Activated gamma-delta T cell treated with Interleukin-2 at 50 U/mL for 16 hours (primary cell): ENCODE data around the gene LTA4H.
A peak's percentile ranks its signal among the peaks of the same experiment; 100 is the strongest.
"Not testable (repeated sequence)": the region's sequence is repeated elsewhere in the genome, so short reads cannot be mapped to it uniquely, and the experiment has no call there.

Experiments
- DNase-seq: peaks from one replicate; pipeline ENCODE4 v3.0.0-alpha.2; 2020

LTA4H gene

GRCh38 chr12:96035283-96036236 lies at the start of gene LTA4H:
Gene LTA4H (minus strand): TSS chr12:96035587. CDS start chr12:96035519, 68 bp downstream.
- peak; percentile 95 for DNase-seq

- DNase-seq: no peak
These were observed 49.2 kb upstream of the LTA4H start for GRCh38 chr12:96084624-96085023.

DNA sequence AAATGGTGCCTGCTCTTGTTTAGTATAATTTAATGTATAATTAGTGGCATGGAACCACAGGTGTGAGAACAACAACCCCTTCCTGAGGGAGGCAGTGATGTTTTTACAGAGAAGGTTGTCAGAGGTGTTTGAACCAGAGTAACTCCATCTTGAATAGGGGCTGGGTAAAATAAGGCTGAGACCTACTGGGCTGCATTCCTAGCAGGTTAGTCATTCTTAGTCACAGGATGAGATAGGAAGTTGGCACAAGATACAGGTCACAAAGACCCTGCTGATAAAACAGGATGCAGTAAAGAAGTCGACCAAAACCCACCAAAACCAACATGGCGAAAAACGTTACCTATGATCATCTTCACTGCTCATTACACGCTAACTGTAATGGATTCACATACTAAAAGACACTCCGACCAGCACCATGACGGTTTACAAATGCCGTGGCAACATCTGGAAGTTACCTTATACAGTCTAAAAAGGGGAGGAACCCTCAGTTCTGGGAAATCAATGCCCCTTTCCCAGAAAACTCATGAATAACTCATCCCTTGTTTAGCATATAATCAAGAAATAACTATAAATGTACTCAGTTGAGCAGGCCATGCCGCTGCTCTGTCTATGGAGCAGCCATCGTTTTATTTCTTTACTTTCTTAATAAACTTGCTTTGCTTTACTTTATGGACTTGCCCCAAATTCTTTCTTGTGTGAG lies 47.8 kb upstream of the LTA4H start:
- DNase-seq: no peak

- no peak for DNase-seq
These were observed 46.2 kb upstream of the LTA4H start for GRCh38 chr12:96081596-96081995.

GRCh38 chr12:96078231-96079135 lies 43.1 kb upstream of the LTA4H start:
- no peak for DNase-seq

DNA sequence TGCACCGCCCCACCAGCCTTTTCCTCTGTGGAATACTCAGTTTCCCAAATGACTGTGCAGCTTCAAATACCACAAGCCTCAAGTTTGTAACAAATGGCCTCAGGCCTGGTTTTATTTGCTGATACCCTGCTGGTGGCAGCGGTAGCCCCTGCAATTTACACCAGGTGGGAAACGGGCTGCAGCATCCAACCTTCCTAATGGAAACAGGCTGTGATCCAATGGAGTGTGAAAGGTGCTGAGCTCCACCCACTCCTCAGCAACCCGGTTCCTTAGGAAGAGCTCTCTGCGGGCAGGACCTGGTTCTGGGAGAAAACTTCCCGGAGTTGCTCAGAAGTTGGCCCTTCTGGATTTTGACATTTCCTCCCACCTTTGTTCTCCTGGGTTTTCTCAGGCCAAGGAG lies 41.7 kb upstream of the LTA4H start:
- DNase-seq: no peak

GRCh38 chr12:96075560-96075959 lies 40.2 kb upstream of the LTA4H start:
- no peak for DNase-seq

GRCh38 chr12:96073346-96074330 lies 38.3 kb upstream of the LTA4H start:
- no peak for DNase-seq

- no peak for DNase-seq
These were observed 35.4 kb upstream of the LTA4H start for GRCh38 chr12:96070670-96071279.

- no peak for DNase-seq
These were observed 34.3 kb upstream of the LTA4H start for GRCh38 chr12:96069511-96070231.

GRCh38 chr12:96068636-96069035 lies 33.2 kb upstream of the LTA4H start:
- no peak for DNase-seq

- no peak for DNase-seq
These were observed 32.7 kb upstream of the LTA4H start for GRCh38 chr12:96068111-96068510.

GRCh38 chr12:96065776-96066175 lies 30.4 kb upstream of the LTA4H start:
- not testable (repeated sequence) for DNase-seq

GRCh38 chr12:96064966-96065365 lies 29.6 kb upstream of the LTA4H start:
- DNase-seq: no peak

DNA sequence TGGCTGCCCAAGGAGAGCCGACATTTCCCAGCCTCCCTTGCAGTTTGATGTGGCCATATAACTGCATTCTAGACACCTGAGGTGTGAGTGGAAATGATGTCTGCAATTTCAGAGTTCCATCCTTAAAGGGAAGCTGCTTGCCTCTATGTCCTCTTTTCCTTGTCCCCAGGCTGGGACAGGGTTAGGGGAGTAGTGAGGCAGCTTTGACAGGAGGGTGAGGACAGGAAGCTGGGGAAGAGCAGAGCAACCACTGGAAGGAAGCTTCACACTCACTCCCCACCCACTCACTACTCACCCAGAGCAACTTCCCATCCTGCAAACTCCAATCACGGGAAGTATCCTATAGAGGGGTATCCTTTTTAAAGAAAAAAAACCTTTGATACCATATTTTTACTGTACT lies 28.9 kb upstream of the LTA4H start:
- no peak for DNase-seq

DNA sequence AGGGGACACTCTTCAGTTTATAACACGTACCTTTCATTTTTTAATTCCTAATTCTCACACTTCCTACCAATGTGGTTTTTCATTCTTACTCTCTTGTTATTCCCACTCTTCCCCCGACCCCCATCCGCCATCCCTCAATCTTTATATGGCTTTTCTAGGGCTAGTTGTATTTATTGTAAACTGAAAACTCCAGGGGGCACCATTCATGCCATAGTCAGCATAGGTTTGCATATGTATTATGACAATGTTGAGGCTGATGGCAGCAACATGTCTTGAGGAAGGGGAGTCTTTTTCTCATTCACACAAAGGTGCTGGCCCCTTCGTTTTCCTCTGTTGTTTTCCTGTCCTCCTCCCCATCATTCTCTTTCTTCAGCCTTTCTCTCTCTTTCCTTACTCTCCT lies 27.7 kb upstream of the LTA4H start:
- DNase-seq: no peak

- peak; percentile 67 for DNase-seq
These were observed 26.6 kb upstream of the LTA4H start for GRCh38 chr12:96061864-96062453.

DNA sequence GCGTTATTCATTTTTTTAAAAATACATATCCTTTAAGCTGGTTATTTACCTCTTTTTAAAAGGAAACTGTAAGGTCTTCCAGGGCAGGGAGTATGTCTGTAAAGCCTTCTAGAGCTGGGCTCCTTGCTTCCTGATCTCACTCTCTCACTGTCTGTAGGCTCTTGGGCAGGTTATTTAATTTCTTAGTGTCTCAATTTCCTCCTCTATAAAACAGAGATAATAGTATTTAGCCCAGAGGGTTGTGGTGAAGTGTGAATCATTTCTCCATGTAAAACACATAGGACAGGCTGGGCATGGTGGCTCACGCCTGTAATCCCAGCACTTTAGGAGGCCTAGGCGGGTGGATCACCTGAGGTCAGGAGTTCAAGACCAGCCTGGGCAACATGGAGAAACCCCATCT lies 25.9 kb upstream of the LTA4H start:
- DNase-seq: no peak

GRCh38 chr12:96060041-96060440 lies 24.7 kb upstream of the LTA4H start:
- DNase-seq: no peak

- no peak for DNase-seq
These were observed 22.7 kb upstream of the LTA4H start for GRCh38 chr12:96057986-96058553.
